ENCODE measurements around the gene ADSS1.

Gene ADSS1

DNA sequence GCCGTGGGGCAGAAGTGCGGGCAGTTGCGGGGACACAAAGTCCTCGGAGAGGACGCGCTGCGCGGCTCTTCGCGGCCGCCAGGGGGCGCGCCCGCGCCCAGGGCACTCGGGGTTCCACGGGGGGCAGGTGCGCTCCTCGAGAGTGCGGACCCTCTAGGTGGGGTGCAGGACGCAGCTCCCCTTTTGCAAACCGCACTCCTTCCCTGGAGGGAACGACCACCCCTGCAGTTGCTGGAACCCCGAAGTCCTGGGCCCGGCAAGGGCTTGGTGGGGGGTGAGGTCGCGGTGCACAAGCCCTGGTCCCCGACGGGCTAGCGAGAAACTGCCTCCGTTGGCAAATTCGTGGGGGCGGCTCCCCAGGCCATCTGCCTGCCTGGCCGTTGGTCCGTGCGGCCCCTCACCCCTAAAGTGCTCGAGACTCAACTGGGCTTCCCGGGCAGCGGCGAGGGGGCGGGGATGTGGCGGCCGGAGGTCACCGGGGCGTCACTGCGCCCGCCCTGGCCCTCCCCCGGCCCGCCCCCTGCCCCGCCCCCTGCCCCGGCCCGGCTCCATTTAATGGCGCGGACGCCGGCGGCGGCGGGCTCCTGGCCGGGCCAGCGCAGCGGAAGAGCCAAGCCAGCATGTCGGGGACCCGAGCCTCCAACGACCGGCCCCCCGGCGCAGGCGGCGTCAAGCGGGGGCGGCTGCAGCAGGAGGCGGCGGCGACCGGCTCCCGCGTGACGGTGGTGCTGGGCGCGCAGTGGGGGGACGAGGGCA is at the start of gene ADSS1:
Gene ADSS1, plus strand, starts transcription at position 579 of the 756 bp plus-strand sequence. Its CDS starts 42 bp downstream, at position 621.
- DNase-seq (ENCODE audit: low spot score): peak; percentile 51

- DNase-seq (ENCODE audit: low spot score): no peak
Measured at GRCh38 chr14:104675447-104675846, 48.6 kb upstream of the ADSS1 start.

GRCh38 chr14:104676130-104676693 is 47.8 kb upstream of the ADSS1 start:
- no peak for DNase-seq (ENCODE audit: low spot score)

GRCh38 chr14:104676694-104677511 is 47.1 kb upstream of the ADSS1 start:
- DNase-seq (ENCODE audit: low spot score): no peak

GRCh38 chr14:104677512-104678332 is 46.3 kb upstream of the ADSS1 start:
- peak; percentile 86 for DNase-seq (ENCODE audit: low spot score)

DNA sequence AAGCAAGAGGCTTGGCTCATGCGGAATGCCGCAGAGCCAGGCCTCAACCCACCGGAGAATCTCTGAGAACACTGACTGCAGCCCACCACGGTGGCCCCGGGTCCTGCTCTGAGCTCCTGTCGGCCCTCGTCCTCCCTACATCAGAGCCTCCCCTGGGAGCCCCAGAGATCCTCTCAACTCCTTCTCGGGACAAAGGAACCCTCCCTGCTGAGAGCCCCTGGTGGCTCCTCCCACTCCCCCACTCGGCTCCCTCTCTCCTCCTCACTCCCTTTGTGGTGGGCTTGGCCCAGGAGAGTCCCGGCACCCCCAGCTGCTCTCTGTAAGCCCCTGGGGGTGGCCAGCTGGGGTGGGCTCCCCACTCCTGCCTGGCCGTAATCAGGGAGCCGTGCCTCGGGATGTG is 45.7 kb upstream of the ADSS1 start:
- no peak for DNase-seq (ENCODE audit: low spot score)

DNA sequence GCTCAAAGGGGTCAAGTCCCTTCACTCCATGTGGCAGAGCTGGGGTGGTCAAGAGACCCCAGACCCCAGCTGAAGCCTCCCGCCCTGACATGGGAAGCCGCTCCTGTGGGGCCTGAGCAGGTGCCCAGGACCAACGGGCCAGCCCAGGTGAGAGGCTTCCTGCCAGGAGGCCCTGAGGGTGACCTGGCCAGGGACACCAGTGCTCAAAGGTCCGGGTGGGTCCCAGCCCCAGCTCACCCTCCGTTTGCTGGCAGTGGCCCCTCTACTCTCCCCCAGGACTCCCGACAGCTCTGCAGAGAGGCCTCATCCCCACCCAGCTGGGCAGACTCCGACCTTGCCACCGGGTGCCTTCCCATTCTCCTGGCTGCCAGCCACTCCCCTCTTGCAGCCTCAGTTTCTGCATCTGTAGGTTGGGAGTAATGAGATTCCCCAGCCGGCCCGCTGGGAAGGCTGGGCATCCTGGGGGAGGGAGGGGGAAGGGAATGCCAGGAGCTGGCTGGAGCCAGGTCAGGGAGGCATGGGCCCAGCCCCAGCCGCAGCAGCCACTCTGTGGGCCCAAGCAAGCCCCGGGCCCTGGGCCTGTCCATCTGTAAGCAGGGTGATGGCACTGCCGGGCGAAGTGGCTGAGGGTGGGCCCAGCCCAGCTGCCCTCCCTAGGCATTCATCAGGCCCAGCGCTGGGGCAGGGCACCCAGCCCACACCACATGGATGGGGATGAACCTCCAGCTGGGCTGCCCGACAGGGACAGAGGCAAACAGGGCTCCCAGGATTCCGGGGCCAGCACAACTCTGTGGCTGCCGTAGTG is 44.9 kb upstream of the ADSS1 start:
- DNase-seq (ENCODE audit: low spot score): no peak

DNA sequence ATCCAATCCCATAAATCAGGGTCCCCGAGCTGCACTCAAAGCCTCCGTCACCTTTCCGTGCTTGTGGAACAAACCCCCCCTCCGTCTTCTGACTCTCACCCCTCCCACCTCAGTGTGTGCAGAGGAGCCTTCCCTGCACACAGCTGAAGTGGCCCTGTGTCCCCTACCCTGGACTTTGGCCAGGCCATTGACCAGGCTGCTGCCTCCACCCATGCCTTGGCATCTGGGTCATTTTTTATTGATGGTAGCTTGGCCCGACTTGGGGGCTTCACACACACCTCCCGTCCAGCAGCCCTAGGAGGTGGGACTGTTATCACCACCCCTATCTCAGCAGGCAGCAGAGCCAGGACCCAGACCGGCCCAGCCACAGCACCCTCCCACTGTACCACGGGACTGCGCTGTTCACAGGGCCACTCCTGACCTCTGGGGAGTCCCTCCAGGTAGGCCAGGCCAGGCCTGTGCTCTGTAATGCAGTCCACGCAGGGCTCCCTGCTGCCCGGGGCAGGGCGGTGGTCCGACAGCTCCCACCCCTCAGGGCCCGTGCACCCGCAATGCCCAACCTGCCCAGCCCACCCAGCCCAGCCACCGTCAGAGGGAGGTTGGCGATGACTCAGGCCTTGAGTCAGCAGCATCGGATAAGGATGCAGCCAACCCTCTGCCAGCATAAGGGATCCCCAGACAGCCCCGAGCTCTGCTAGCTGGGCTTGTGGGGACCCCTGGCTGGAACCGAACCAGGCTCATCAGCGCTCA is 43.8 kb upstream of the ADSS1 start:
- peak; percentile 77 for DNase-seq (ENCODE audit: low spot score)

GRCh38 chr14:104680806-104681688 is 43.0 kb upstream of the ADSS1 start:
- no peak for DNase-seq (ENCODE audit: low spot score)

DNA sequence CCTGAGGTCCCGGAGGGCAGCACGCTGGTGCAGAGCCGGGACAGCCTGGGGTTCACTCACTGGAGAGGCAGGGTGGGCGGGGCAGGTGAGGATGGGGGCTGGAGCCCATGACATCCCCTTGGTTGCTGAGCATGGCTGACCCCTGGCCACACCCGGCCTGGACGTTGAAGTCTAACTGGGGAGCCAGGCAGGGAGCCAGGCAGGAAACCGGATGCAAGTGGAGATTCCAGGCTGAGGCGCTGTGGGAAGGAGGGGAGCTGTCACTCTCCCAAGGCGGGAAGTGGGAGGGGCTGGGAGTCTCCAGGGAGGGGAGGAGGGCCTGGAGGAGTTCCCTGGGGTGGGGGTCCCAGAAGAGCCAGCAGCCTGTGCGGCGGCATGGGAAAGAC is 42.3 kb upstream of the ADSS1 start:
- DNase-seq (ENCODE audit: low spot score): peak; percentile 88

GRCh38 chr14:104682107-104682593 is 41.9 kb upstream of the ADSS1 start:
- no peak for DNase-seq (ENCODE audit: low spot score)

- no peak for DNase-seq (ENCODE audit: low spot score)
Measured at GRCh38 chr14:104683653-104684448, 40.2 kb upstream of the ADSS1 start.

- no peak for DNase-seq (ENCODE audit: low spot score)
Measured at GRCh38 chr14:104684449-104684821, 39.6 kb upstream of the ADSS1 start.

DNA sequence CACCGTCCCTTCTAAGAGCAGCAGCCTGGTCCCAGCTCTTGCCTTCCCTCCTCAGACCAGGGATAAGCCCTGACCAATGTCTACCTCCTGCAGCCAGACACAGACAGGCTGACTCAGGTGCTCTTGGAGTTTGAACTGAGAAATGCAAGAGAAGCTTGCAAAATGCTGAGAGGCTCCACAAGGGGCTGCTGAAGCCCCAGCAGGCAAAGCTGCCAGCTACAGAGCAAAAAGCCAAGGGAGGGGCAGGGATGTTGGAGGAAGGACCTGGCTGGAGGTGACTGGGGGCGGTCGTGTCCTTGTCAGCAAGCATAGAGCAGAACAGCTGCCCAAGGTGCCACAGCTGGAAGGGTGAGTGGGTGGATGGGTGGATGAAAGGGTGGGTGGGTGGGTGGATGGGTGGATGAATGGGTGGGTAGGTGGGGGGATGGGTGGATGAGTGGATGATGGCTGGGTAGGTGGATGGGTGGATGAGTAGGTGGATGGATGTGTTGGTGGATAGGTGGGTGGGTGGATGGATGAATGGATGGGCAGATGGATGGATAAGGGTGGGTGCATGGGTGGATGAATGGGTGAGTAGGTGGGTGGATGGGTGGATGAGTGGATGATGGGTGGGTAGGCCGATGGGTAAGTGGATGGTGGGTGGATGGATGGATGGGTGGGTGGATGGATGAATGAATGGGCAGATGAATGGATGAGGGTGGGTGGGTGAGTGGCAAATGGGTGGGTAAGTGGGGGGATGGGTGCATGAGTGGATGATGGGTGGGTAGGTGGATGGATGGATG is 38.6 kb upstream of the ADSS1 start:
- DNase-seq (ENCODE audit: low spot score): no peak

- DNase-seq (ENCODE audit: low spot score): no peak
Measured at GRCh38 chr14:104685998-104686610, 37.9 kb upstream of the ADSS1 start.

DNA sequence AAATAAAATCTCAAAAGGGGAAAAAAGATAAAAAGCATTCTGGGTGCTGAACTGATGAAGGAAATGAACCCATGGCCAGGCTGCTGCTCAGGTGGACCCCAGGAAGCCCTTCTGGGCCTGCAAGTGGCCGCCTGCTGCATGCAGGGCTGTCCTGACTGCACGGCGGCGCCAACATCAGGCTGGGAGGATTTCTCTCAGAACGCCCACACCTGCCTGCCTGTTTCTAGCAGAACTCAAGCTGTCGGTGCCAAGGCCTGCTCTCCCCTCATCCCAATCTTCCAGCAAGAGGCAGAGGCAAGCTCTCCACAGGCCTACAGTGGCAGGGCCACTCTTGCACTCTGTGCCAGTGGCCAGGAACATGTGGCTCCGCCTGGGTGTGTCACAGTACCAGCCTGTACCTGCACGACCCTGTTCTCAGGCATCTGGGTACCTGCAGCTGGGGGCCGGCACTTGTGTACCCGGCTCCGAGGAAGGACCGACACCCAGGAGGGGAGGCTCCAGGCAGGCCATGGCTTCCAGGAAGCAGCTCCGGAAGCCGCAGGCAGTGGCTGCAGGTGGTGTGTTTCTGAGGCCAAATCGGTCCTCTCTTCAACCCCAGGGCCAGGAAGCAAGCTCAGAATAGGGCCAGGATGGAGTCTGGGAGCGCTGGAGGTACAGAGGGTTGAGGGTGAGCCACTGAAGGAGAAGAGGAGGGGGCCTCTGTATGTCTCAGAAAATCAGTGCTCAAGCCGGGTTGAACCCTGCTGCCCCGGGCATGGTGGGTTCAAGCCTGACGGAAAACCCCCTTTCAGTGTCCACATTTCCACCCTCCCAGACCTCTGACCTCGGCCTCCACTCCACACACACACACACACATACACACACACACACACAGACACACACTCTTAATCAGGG is 37.2 kb upstream of the ADSS1 start:
- no peak for DNase-seq (ENCODE audit: low spot score)

All from kidney capillary endothelial cell (primary cell).